Neural crest cell (in vitro differentiated cells): ENCODE measurements around the gene ARID3A. TPM values are rescaled to one million over a fixed set of nuclear protein-coding genes. Genes with fewer than 3 reads are reported as not detected.

Experiments used
- DNase-seq: peaks from one replicate; pipeline ENCODE4 v3.0.0; 2021; ENCODE audit warnings: low read depth, mixed read lengths, low spot score
- H3K27ac Mint-ChIP-seq: one replicate; pipeline ENCODE4 v1.8.0; 2021; ENCODE audit warnings: mild to moderate bottlenecking, mixed read lengths; ENCODE audit not compliant: unreplicated experiment
- H3K27me3 Mint-ChIP-seq: 2 replicates; pipeline ENCODE4 v1.8.0; 2021; ENCODE audit warnings: low read depth, mild to moderate bottlenecking, mixed read lengths
- H3K36me3 Mint-ChIP-seq: 2 replicates; pipeline ENCODE4 v1.8.0; 2021; ENCODE audit warnings: low read depth, mild to moderate bottlenecking, mixed read lengths
- H3K4me1 Mint-ChIP-seq: 2 replicates; pipeline ENCODE4 v1.8.0; 2021; ENCODE audit warnings: mixed read lengths
- H3K4me3 Mint-ChIP-seq: one replicate; pipeline ENCODE4 v1.8.0; 2021; ENCODE audit warnings: mild to moderate bottlenecking, mixed read lengths
- H3K9me3 Mint-ChIP-seq: 2 replicates; pipeline ENCODE4 v1.8.0; 2021; ENCODE audit warnings: mixed read lengths
- total RNA-seq: library from RNA; stranded (reverse); gene quantifications from 2 replicates; pipeline ENCODE4 v1.2.1, GENCODE V29; 2021
- TF ChIP-seq, protein P1 (sequence below): fragments of 200-600 bp; sonication (generic); conservative IDR thresholded peaks from 2 replicates; pipeline ENCODE4 v1.5.0; 2021; ENCODE audit warnings: antibody characterized with exemption, mild to moderate bottlenecking

The ARID3A gene
- total RNA-seq, 1 donor from 2014 or later = 48.4 TPM

DNA sequence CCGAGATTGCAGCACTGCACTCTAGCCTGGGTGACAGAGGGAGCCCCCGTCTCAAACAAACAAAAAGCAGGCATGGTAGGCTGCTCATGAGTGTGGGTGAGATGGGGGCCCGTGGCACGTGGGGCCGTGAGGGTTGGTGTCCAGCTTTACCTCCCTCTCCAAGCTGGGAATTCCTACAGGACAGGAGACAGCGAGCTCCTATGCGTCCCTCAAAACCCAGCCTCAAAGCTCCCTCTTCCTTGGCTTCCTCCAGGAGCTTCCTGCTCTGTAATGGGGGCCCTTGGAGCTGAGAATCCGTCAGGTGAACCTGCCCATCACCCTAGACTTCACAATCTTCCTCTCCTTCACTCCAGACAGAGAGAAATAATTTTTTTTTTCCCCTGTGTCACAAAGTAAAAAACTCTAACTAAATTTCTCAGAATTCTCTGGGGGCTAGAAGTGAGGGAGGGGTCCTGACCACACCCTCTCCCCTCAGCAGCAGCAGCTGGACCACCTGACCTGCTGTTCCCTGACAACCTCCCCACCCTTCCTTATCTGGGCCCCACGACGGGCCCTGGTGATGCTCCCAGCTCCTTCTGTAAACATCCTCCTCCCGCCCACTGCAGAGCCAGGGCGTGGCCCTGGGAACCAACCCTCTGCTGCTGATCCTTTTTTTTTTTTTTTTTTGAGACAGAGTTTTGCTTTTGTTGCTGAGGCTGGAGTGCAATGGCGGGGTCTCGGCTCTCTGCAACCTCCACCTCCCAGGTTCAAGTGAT, 36.2 kb downstream of the ARID3A start:
- H3K27ac Mint-ChIP-seq = no peak overlapping the region
- peaks cover 9% of the 10 kb centered on the region for H3K27me3 Mint-ChIP-seq
- H3K4me3 Mint-ChIP-seq = no peak overlapping the region
- H3K9me3 Mint-ChIP-seq = no peaks in the 10 kb centered on the region
- peaks cover 9% of the 10 kb centered on the region for H3K4me1 Mint-ChIP-seq
- H3K36me3 Mint-ChIP-seq = peaks cover 13% of the 10 kb centered on the region
- no peak for DNase-seq
- TF ChIP-seq, protein P1, sequence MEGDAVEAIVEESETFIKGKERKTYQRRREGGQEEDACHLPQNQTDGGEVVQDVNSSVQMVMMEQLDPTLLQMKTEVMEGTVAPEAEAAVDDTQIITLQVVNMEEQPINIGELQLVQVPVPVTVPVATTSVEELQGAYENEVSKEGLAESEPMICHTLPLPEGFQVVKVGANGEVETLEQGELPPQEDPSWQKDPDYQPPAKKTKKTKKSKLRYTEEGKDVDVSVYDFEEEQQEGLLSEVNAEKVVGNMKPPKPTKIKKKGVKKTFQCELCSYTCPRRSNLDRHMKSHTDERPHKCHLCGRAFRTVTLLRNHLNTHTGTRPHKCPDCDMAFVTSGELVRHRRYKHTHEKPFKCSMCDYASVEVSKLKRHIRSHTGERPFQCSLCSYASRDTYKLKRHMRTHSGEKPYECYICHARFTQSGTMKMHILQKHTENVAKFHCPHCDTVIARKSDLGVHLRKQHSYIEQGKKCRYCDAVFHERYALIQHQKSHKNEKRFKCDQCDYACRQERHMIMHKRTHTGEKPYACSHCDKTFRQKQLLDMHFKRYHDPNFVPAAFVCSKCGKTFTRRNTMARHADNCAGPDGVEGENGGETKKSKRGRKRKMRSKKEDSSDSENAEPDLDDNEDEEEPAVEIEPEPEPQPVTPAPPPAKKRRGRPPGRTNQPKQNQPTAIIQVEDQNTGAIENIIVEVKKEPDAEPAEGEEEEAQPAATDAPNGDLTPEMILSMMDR = no peak

DNA sequence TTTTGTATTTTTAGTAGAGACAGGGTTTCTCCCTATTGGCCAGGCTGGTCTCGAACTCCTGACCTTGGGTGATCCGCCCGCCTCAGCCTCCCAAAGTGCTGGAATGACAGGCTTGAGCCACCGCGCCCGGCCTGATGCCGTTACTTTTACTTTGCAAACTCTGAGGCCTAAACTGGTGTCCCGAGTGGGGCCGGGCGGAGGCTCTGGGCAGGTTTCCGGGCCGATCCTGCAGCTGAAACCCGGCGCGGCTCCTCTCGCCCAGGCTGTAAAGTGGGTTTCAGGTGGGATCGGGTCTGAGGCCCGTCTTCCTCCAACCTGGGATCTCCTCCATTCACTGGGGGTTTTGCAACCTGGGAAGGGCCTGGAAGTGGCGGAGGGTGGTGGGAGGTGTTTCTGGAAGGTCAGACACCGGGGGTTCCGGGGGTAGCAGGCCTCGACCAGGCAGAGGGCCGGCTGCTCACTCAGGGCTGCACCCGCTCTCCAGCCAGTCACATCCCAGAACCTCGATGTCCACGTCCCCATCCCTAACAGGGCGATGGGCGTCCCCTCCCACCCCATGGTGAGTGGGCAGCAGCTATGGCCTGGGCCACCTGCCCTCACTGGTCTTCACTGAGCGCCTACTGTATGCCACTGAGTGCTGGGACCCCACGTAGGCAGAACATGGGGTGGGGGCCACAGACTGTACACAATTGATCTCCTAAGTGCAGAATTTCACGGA, 37.0 kb downstream of the ARID3A start:
- peaks cover 4% of the 10 kb centered on the region for H3K27me3 Mint-ChIP-seq
- no peaks in the 10 kb centered on the region for H3K9me3 Mint-ChIP-seq
- H3K27ac Mint-ChIP-seq = no peak overlapping the region
- no peak for DNase-seq
- H3K4me1 Mint-ChIP-seq = peaks cover 9% of the 10 kb centered on the region
- H3K4me3 Mint-ChIP-seq = no peak overlapping the region
- peaks cover 17% of the 10 kb centered on the region for H3K36me3 Mint-ChIP-seq
- TF ChIP-seq, protein P1 = no peak

DNA sequence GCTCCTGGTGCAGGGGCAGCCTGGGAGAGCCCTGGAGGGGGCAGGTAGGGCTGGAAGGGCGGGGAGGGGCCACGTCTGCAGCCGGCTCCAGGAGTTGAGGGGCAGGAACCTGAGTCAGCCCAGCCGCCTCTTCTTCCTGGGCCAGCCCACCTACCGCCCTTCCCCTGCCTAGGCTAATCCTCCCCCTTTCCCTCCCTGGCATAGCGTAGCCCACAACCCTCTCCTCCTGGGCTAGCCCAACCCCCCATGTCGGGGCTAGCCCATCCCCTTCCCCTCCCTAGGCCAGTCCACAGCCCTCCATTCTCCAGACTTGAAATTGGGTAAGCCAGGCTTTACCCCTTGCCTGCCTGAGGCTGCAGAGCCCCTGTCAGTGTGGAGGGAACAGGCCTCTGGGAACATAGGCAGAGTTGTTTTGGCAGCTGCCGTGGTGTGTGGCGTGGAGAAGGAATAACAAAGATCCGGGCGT, 37.7 kb downstream of the ARID3A start:
- Mint-ChIP-seq H3K4me3 (no peak overlapping the region), H3K27me3 (peaks cover 4% of the 10 kb centered on the region), H3K9me3 (no peaks in the 10 kb centered on the region), H3K36me3 (peaks cover 17% of the 10 kb centered on the region), H3K4me1 (peaks cover 9% of the 10 kb centered on the region), H3K27ac (no peak overlapping the region)
- TF ChIP-seq, protein P1 = no peak
- no peak for DNase-seq

DNA sequence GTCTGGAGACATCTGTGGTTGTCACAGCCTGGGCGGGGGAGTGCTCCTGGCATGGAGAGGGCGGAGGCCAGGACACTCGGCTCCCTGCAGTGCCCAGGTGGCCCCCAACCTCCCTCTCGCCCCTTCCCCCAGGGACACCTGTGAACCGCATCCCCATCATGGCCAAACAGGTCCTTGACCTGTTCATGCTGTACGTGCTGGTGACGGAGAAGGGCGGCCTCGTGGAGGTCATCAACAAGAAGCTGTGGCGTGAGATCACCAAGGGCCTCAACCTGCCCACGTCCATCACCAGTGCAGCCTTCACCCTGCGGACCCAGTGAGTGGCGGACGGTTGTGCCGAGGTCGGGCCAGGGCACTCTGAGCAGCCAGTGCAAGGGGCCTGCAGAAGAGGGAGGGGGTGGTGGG, 38.3 kb downstream of the ARID3A start:
- H3K4me1 Mint-ChIP-seq = peaks cover 9% of the 10 kb centered on the region
- no peaks in the 10 kb centered on the region for H3K9me3 Mint-ChIP-seq
- no peak overlapping the region for H3K27ac Mint-ChIP-seq
- TF ChIP-seq, protein P1 = no peak
- no peak overlapping the region for H3K4me3 Mint-ChIP-seq
- DNase-seq = no peak
- H3K27me3 Mint-ChIP-seq = no peaks in the 10 kb centered on the region
- peaks cover 18% of the 10 kb centered on the region for H3K36me3 Mint-ChIP-seq

DNA sequence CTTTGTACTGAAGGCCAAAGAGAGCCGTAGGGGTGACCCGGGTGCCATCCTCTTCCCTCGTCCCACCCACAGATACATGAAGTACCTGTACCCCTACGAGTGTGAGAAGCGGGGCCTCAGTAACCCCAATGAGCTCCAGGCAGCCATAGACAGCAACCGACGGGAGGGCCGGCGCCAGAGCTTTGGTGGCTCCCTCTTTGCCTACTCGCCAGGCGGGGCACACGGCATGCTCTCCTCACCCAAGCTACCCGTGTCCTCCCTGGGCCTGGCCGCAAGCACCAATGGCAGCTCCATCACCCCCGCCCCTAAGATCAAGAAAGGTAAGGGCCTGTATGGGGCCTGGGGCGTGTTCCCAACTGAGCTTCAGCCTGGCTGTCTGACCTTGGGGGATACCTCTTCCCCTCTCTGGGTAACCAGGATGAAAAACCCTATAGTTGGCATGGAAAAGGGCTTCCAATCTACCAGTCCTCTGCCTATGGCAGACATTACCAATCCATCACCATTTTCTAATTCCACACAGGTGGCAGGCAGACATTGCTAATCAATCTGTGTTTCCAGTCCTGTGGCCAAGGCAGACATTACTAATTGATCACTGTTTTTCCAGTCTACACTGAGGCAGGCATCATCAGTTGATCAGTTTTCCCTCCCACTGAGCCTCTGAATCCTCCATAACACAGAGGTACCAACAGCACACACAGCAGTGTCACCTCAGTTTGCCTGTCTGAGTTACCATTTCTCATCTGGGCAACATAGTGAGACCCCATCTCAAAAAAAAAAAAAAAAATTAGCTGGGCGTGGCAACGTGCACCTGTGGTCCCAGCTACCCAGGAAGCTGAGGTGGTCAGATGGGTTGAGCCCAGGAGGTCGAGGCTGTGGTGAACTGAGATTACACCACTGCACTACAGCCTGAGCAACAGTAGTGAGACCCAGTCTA, 39.2 kb downstream of the ARID3A start:
- H3K4me3 Mint-ChIP-seq = no peak overlapping the region
- H3K27ac Mint-ChIP-seq = no peak overlapping the region
- DNase-seq = no peak
- peaks cover 5% of the 10 kb centered on the region for H3K4me1 Mint-ChIP-seq
- H3K27me3 Mint-ChIP-seq = no peaks in the 10 kb centered on the region
- peaks cover 19% of the 10 kb centered on the region for H3K36me3 Mint-ChIP-seq
- no peaks in the 10 kb centered on the region for H3K9me3 Mint-ChIP-seq
- TF ChIP-seq, protein P1 = no peak
